ENCODE measurements around the gene FAM114A1. TPM values are rescaled to one million over a fixed set of nuclear protein-coding genes. Genes with fewer than 3 reads are reported as not detected.
A peak's percentile ranks its signal among the peaks of the same experiment; 100 is the strongest.
"Not testable (repeated sequence)": the region's sequence is repeated elsewhere in the genome, so short reads cannot be mapped to it uniquely, and the experiment has no call there.

Gene FAM114A1
- total RNA-seq, 1 donor from 2014 or later = 43.2 TPM

- no peak for DNase-seq (ENCODE audit: low spot score)
Observed at GRCh38 chr4:38935391-38936073, 67.9 kb downstream of the FAM114A1 start.

GRCh38 chr4:38939165-38939564 lies 71.6 kb downstream of the FAM114A1 start:
- DNase-seq (ENCODE audit: low spot score) = no peak

- DNase-seq (ENCODE audit: low spot score) = no peak
Observed at GRCh38 chr4:38940476-38940875, 72.9 kb downstream of the FAM114A1 start.

GRCh38 chr4:38941906-38942305 lies 74.3 kb downstream of the FAM114A1 start:
- not testable (repeated sequence) for DNase-seq (ENCODE audit: low spot score)

- DNase-seq (ENCODE audit: low spot score) = peak; percentile 77
Observed at GRCh38 chr4:38943343-38943742, 75.7 kb downstream of the FAM114A1 start.

GRCh38 chr4:38944440-38944839 lies 76.8 kb downstream of the FAM114A1 start:
- no peak for DNase-seq (ENCODE audit: low spot score)

- DNase-seq (ENCODE audit: low spot score) = no peak
Observed at GRCh38 chr4:38946919-38947318, 79.3 kb downstream of the FAM114A1 start.

- DNase-seq (ENCODE audit: low spot score) = peak; percentile 59
Observed at GRCh38 chr4:38948551-38948950, 80.9 kb downstream of the FAM114A1 start.

- no peak for DNase-seq (ENCODE audit: low spot score)
Observed at GRCh38 chr4:38949411-38950051, 81.9 kb downstream of the FAM114A1 start.

- no peak for DNase-seq (ENCODE audit: low spot score)
Observed at GRCh38 chr4:38950159-38950558, 82.6 kb downstream of the FAM114A1 start.

- DNase-seq (ENCODE audit: low spot score) = no peak
Observed at GRCh38 chr4:38950734-38951133, 83.1 kb downstream of the FAM114A1 start.

GRCh38 chr4:38951598-38951997 lies 84.0 kb downstream of the FAM114A1 start:
- no peak for DNase-seq (ENCODE audit: low spot score)

GRCh38 chr4:38952017-38952416 lies 84.4 kb downstream of the FAM114A1 start:
- no peak for DNase-seq (ENCODE audit: low spot score)

- no peak for DNase-seq (ENCODE audit: low spot score)
Observed at GRCh38 chr4:38954727-38955126, 87.1 kb downstream of the FAM114A1 start.

- no peak for DNase-seq (ENCODE audit: low spot score)
Observed at GRCh38 chr4:38955957-38956356, 88.4 kb downstream of the FAM114A1 start.

GRCh38 chr4:38957261-38957815 lies 89.7 kb downstream of the FAM114A1 start:
- no peak for DNase-seq (ENCODE audit: low spot score)

- no peak for DNase-seq (ENCODE audit: low spot score)
Observed at GRCh38 chr4:38957893-38958292, 90.3 kb downstream of the FAM114A1 start.

GRCh38 chr4:38958453-38959190 lies 91.0 kb downstream of the FAM114A1 start:
- DNase-seq (ENCODE audit: low spot score) = no peak

- not testable (repeated sequence) for DNase-seq (ENCODE audit: low spot score)
Observed at GRCh38 chr4:38959248-38959647, 91.6 kb downstream of the FAM114A1 start.

- DNase-seq (ENCODE audit: low spot score) = no peak
Observed at GRCh38 chr4:38964942-38965775, 97.6 kb downstream of the FAM114A1 start.

GRCh38 chr4:38965866-38966265 lies 98.3 kb downstream of the FAM114A1 start:
- DNase-seq (ENCODE audit: low spot score) = no peak

Data from ureter (tissue), 1 donor.